Mucosa of rectum (tissue), 2 donors: Measurements from ENCODE around the gene DCDC2B.

ENCODE experiments used
- H3K27ac ChIP-seq, 2 donors: one replicate each; pipeline ENCODE4 v1.7.0; 2013; ENCODE audit warnings: inconsistent platforms in 2 of 2, low read depth in 2 of 2, low read length in 2 of 2
- H3K27me3 ChIP-seq, 2 donors: one replicate each; pipeline ENCODE4 v1.7.0; 2013; ENCODE audit warnings: low read length in 2 of 2; ENCODE audit not compliant: control insufficient read depth in 2 of 2, insufficient read depth in 2 of 2
- H3K36me3 ChIP-seq, 2 donors: one replicate each; pipeline ENCODE4 v1.7.0; 2013; ENCODE audit warnings: low read length in 2 of 2; ENCODE audit not compliant: control insufficient read depth in 2 of 2, insufficient read depth in 2 of 2
- H3K4me1 ChIP-seq, 2 donors: one replicate each; pipeline ENCODE4 v1.7.0; 2013; ENCODE audit warnings: low read length in 2 of 2, mild to moderate bottlenecking in 1 of 2; ENCODE audit not compliant: control insufficient read depth in 2 of 2, insufficient read depth in 2 of 2
- H3K4me3 ChIP-seq, 2 donors: one replicate each; pipeline ENCODE4 v1.7.0; 2013; ENCODE audit warnings: low read length in 2 of 2
- H3K9ac ChIP-seq, 2 donors: one replicate each; pipeline ENCODE4 v1.7.0; 2013; ENCODE audit warnings: low read length in 2 of 2, low read depth in 1 of 2, mild to moderate bottlenecking in 1 of 2
- H3K9me3 ChIP-seq, 2 donors: one replicate each; pipeline ENCODE4 v1.7.0; 2013; ENCODE audit warnings: low read length in 2 of 2; ENCODE audit not compliant: control insufficient read depth in 2 of 2
- donor health status: healthy.
- donor health status: Normal muscosa, but diverticular disease.

Gene DCDC2B

GRCh38 chr1:32180186-32181060 is 28.5 kb upstream of the DCDC2B start:
- H3K36me3 ChIP-seq, result peaks cover 20 to 22% of the 10 kb centered on the region in 2 donors
- no peaks in the 10 kb centered on the region for H3K9me3 ChIP-seq
- H3K27ac ChIP-seq, result peak overlapping the region; percentile 92 to 97
- peaks cover 22 to 28% of the 10 kb centered on the region in 2 donors for H3K4me1 ChIP-seq
- peak overlapping the region; percentile 86 to 91 for H3K9ac ChIP-seq
- no peaks in the 10 kb centered on the region for H3K27me3 ChIP-seq
- H3K4me3 ChIP-seq, result peak overlapping the region; percentile 84 to 86

GRCh38 chr1:32181065-32181464 is 27.8 kb upstream of the DCDC2B start:
- Histone ChIP-seq H3K4me3 (peak overlapping the region; percentile 84 to 86), H3K27ac (no peak overlapping the region), H3K4me1 (peaks cover 22 to 28% of the 10 kb centered on the region in 2 donors), H3K9me3 (no peaks in the 10 kb centered on the region), H3K9ac (peak overlapping the region; percentile 86 to 91), H3K36me3 (peaks cover 22 to 24% of the 10 kb centered on the region in 2 donors), H3K27me3 (no peaks in the 10 kb centered on the region)

- peaks cover 24 to 29% of the 10 kb centered on the region in 2 donors for H3K36me3 ChIP-seq
- H3K9ac ChIP-seq, result peak overlapping the region in 1 of 2 donors; percentile 10
- no peaks in the 10 kb centered on the region for H3K27me3 ChIP-seq
- peaks cover 22 to 28% of the 10 kb centered on the region in 2 donors for H3K4me1 ChIP-seq
- H3K27ac ChIP-seq, result no peak overlapping the region
- peak overlapping the region; percentile 19 to 84 for H3K4me3 ChIP-seq
- H3K9me3 ChIP-seq, result no peaks in the 10 kb centered on the region
These were observed 27.3 kb upstream of the DCDC2B start for GRCh38 chr1:32181563-32181962.

- no peaks in the 10 kb centered on the region for H3K27me3 ChIP-seq
- no peaks in the 10 kb centered on the region for H3K9me3 ChIP-seq
- peaks cover 24 to 32% of the 10 kb centered on the region in 2 donors for H3K36me3 ChIP-seq
- H3K9ac ChIP-seq, result no peak overlapping the region
- no peak overlapping the region for H3K27ac ChIP-seq
- H3K4me3 ChIP-seq, result peak overlapping the region in 1 of 2 donors; percentile 20
- H3K4me1 ChIP-seq, result peaks cover 22 to 28% of the 10 kb centered on the region in 2 donors
These were observed 26.8 kb upstream of the DCDC2B start for GRCh38 chr1:32182060-32182459.

- Histone ChIP-seq H3K4me1 (peaks cover 14 to 22% of the 10 kb centered on the region in 2 donors), H3K4me3 (no peak overlapping the region), H3K27ac (no peak overlapping the region), H3K9ac (no peak overlapping the region), H3K9me3 (no peaks in the 10 kb centered on the region), H3K36me3 (peaks cover 42 to 56% of the 10 kb centered on the region in 2 donors), H3K27me3 (no peaks in the 10 kb centered on the region)
These were observed 24.2 kb upstream of the DCDC2B start for GRCh38 chr1:32184650-32185049.

GRCh38 chr1:32186077-32186476 is 22.8 kb upstream of the DCDC2B start:
- H3K9ac ChIP-seq, result no peak overlapping the region
- peaks cover 55 to 68% of the 10 kb centered on the region in 2 donors for H3K36me3 ChIP-seq
- H3K4me1 ChIP-seq, result peaks cover 9 to 11% of the 10 kb centered on the region in 2 donors
- no peak overlapping the region for H3K4me3 ChIP-seq
- no peaks in the 10 kb centered on the region for H3K27me3 ChIP-seq
- H3K9me3 ChIP-seq, result no peaks in the 10 kb centered on the region
- no peak overlapping the region for H3K27ac ChIP-seq

GRCh38 chr1:32186491-32186890 is 22.4 kb upstream of the DCDC2B start:
- H3K4me1 ChIP-seq, result peaks cover 5 to 7% of the 10 kb centered on the region in 2 donors
- H3K27me3 ChIP-seq, result no peaks in the 10 kb centered on the region
- H3K36me3 ChIP-seq, result peaks cover 57 to 71% of the 10 kb centered on the region in 2 donors
- H3K27ac ChIP-seq, result no peak overlapping the region
- H3K4me3 ChIP-seq, result no peak overlapping the region
- no peak overlapping the region for H3K9ac ChIP-seq
- H3K9me3 ChIP-seq, result no peaks in the 10 kb centered on the region

DNA sequence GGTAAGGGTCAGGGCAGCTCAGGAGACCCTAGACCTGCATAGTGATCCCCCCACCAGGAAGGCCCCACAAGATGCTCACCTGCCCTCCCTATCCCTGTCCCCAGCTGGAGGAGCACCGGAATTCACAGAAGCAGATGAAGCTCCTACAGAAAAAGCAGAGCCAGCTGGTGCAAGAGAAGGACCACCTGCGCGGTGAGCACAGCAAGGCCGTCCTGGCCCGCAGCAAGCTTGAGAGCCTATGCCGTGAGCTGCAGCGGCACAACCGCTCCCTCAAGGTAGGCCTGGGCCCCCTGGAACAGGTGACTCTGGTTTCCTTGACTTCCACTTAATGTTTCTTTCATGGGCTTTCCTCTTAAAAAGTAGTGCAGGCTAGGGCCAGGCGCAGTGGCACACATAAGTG is 21.0 kb upstream of the DCDC2B start:
- Histone ChIP-seq H3K27me3 (no peaks in the 10 kb centered on the region), H3K36me3 (peaks cover 64 to 78% of the 10 kb centered on the region in 2 donors), H3K4me3 (no peak overlapping the region), H3K9ac (no peak overlapping the region), H3K9me3 (no peaks in the 10 kb centered on the region), H3K27ac (no peak overlapping the region), H3K4me1 (peaks cover 0 to 3% of the 10 kb centered on the region in 2 donors)

- Histone ChIP-seq H3K27ac (no peak overlapping the region), H3K27me3 (no peaks in the 10 kb centered on the region), H3K4me1 (no peaks in the 10 kb centered on the region), H3K36me3 (peaks cover 77 to 93% of the 10 kb centered on the region in 2 donors), H3K4me3 (no peak overlapping the region), H3K9me3 (no peaks in the 10 kb centered on the region), H3K9ac (no peak overlapping the region)
These were observed 16.5 kb upstream of the DCDC2B start for GRCh38 chr1:32192220-32192948.

DNA sequence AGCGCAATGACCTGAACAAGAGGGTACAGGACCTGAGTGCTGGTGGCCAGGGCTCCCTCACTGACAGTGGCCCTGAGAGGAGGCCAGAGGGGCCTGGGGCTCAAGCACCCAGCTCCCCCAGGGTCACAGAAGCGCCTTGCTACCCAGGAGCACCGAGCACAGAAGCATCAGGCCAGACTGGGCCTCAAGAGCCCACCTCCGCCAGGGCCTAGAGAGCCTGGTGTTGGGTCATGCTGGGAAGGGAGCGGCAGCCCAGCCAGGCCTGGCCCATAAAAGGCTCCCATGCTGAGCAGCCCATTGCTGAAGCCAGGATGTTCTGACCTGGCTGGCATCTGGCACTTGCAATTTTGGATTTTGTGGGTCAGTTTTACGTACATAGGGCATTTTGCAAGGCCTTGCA is 13.9 kb upstream of the DCDC2B start:
- peaks cover 2 to 3% of the 10 kb centered on the region in 2 donors for H3K4me1 ChIP-seq
- H3K36me3 ChIP-seq, result peaks cover 58 to 74% of the 10 kb centered on the region in 2 donors

More for the DNA sequence above, 13.9 kb upstream of the DCDC2B start:
- no peak overlapping the region for H3K4me3 ChIP-seq
- no peak overlapping the region for H3K27ac ChIP-seq
- no peaks in the 10 kb centered on the region for H3K27me3 ChIP-seq
- no peak overlapping the region for H3K9ac ChIP-seq
- H3K9me3 ChIP-seq, result no peaks in the 10 kb centered on the region
